Activated T-cell treated with anti-CD3 and anti-CD28 coated beads, Interleukin-2, amount 50 U/mL, for 48 hours (primary cell): ENCODE results near the gene PKNOX2.

Experiments used
- DNase-seq, 2 experiments: peaks; one replicate each; pipeline ENCODE4 v3.0.0-alpha.2; 2020

PKNOX2 gene

GRCh38 chr11:125369808-125370207, 205.3 kb downstream of the PKNOX2 start:
- DNase-seq = no peak

GRCh38 chr11:125370561-125371389, 206.2 kb downstream of the PKNOX2 start:
- no peak for DNase-seq

DNA sequence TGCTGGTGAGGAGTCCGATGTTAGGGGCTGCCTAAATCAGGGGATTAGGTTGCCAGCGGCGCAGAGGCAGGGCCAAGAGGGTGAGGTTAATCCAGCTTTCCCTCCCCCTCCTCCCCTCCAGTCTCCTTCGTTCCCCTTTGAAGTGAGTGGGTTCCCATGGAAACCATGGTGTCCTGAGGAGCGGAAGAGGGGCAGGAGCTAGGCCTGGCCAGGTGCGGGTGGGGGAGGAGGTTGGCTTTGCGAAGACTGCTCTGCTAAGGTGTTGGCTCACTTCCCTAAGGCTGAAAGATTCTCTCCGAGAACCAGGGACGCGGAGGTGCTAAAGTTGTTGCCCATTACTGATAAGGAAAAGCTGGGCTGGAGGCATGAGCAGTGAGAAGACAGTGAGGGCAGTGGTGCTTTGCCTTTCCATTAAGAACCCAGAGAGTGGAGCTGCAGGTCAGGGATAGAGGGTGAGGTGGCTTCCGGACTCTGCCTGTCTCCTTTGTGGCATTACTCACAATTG, 206.9 kb downstream of the PKNOX2 start:
- DNase-seq = no peak

- DNase-seq = no peak
These were observed 207.5 kb downstream of the PKNOX2 start for GRCh38 chr11:125372088-125372487.

DNA sequence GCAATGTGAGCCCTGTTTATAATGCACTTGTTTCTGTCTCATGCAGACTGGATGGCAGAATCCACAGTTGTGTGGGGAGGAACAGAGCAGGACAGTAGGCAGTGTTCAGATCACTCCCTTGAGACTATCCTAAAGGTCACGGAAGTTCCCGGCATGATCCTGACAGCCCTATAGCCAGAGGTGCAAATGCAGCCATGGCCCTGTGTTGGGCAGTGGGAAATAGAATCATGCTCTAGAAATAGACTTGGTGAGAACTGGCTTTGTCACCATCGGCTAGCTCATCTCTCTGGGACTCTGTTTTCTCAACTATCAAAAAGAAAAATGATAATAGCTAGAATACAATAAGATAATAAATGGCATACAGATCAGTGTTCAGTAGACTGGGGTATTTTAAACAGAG, 208.4 kb downstream of the PKNOX2 start:
- no peak for DNase-seq

GRCh38 chr11:125373426-125374391, 209.2 kb downstream of the PKNOX2 start:
- no peak for DNase-seq

- no peak for DNase-seq
These were observed 209.8 kb downstream of the PKNOX2 start for GRCh38 chr11:125374398-125374797.

DNA sequence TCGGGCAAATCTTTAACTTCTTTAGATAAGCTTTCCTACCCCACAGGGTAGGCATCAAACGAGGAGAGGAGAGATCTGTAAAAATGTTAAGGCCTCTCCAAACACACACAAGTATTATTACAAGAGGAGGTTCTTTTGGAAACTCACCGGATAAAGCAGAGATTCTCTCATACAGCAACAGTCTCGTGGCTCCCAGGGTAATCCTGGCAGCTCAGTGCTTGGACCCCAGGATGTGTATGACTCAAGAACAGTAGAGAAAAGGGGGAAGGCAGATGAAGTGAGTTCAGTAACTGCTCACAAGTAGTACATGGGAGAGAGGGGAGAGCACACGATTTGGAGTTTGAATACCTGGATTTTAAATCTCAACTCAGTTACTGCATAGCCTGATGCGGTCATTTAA, 210.6 kb downstream of the PKNOX2 start:
- no peak for DNase-seq

DNA sequence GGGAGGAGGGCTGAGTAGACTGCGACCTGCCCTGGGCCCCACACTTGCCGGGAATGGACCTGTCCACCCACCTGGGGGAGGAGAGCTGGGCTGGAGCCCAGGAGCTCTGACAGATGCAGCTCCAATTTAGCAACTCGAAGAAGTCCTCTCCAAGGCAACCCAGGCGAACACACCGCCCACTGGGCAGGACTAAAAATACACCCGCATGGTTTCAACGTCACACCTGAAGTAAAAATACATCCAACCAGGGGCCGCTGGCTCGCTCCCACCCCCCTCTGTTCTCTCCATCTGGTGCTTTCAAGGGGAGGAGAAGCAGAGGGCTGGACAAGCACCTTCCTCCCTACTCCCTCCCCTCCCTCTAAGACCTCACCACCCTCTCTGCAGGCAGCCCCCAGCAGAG, 211.6 kb downstream of the PKNOX2 start:
- DNase-seq = no peak

DNA sequence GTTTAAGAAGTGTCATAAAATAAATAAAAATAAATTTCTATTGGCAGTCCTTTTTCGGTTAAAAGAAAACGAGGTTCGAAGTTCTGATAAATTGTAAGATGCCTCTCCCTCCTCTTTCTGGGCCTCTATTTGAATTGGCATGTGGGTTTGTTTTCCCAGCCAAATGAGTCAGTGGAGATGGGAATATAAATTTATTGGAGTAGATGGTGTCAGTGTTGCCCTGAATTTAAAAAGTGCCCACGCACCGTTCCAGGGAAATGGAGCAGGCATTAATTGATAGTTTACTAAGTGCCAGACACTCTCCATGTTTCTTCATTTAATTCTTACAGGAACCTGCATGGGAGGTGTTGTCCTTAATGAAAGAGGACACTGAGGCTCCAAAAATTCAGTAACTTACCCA, 212.3 kb downstream of the PKNOX2 start:
- DNase-seq = no peak

DNA sequence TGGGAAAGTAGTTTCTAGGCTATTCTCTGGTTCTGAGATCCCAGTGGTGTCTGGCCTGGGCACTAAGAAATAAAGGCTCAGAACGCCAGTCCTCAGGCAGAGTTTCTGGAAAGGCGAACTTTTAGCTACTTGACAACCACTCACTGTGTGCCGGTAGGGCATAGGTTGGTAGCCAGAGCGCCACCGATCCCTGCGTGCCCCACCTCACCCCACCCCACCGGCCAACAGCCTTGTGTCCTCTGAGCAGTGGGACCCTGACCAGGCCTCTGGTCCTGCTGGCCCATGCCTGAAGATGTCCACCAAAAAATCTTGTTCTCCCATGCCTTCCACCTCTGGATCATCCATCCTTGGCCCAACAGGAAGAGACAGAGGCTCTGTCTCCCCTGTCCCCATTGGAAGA, 213.5 kb downstream of the PKNOX2 start:
- no peak for DNase-seq

DNA sequence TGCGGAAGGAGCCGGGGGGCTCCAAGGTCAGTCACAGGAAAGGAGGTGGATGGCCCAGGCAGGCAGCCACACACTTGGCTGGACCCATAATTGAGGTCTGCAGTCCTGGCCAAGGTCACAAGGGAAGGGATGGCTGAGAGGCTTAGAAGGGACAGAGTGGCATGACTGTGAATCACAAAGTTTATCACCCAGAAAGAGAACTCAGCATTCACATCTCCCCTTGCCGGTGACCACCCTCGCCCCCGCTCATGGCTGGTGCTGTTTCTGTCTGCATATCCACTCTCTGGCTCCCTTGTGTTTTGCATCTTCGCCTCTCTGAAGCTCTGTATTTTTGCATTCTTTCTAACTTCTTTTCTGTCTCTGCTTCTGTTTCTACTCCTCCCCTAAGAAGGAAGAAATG, 214.0 kb downstream of the PKNOX2 start:
- DNase-seq = no peak

- no peak for DNase-seq
These were observed 215.0 kb downstream of the PKNOX2 start for GRCh38 chr11:125379565-125379964.

- DNase-seq = no peak
These were observed 215.4 kb downstream of the PKNOX2 start for GRCh38 chr11:125379981-125380380.

DNA sequence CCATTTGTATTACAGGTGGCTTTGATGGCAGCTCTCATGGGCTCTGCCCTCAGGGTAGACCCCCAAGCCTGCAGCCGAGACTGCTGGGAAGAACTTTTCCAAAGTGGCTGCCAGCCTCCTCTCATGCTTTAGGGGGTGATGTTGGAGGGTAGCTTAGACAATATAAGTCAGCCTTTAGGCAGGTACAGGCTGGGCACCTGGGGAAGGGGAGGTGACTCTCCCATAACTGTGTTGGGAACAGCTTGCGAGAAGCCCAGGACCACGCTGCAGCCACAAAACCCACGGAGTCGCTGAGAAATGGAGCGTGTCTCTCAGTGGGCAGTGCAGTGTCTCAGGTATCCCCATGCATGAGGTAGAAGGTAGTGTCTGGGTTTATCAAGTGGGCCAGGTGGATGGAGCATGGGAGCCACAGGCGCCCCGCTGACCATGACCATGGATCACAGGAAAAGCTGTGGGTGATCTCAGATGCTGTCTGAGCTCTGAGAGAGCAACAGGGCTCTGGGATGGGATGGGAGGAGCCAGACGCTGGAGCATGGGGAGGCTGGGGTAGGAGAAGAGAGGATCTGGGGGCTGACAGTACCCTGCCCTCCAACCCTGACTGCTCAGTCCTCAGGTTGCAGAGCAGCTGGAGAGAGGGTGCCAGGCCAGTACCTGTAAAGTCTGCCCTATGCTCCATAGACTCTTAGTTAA, 216.3 kb downstream of the PKNOX2 start:
- DNase-seq = no peak

- no peak for DNase-seq
These were observed 217.0 kb downstream of the PKNOX2 start for GRCh38 chr11:125381499-125382044.

DNA sequence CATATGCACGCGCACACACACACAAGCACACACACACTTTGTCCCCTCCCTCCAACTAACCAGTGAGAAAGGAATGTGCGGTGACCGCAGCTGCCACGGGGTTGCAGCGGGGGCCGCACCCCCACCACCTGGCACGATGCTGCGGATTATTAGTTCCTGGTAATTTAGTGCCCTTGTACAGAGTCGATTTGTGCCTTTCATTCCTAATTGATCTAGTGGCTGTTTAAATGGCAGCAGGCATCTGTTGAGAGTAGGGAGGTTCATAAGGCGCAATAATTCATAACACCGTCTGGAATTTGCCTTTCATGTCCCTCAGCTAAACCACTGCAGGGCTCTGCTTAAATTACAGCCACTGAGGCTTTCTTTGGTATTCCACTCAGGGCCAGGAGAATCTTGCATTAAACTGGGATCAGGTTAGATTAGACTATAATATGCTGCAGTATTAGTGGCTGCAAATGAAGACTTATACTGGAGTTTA, 217.8 kb downstream of the PKNOX2 start:
- DNase-seq = no peak

- no peak for DNase-seq
These were observed 218.3 kb downstream of the PKNOX2 start for GRCh38 chr11:125382822-125383221.

- DNase-seq = no peak
These were observed 220.3 kb downstream of the PKNOX2 start for GRCh38 chr11:125384825-125385224.

GRCh38 chr11:125387901-125388300, 223.3 kb downstream of the PKNOX2 start:
- DNase-seq = no peak

GRCh38 chr11:125388611-125389010, 224.1 kb downstream of the PKNOX2 start:
- no peak for DNase-seq

DNA sequence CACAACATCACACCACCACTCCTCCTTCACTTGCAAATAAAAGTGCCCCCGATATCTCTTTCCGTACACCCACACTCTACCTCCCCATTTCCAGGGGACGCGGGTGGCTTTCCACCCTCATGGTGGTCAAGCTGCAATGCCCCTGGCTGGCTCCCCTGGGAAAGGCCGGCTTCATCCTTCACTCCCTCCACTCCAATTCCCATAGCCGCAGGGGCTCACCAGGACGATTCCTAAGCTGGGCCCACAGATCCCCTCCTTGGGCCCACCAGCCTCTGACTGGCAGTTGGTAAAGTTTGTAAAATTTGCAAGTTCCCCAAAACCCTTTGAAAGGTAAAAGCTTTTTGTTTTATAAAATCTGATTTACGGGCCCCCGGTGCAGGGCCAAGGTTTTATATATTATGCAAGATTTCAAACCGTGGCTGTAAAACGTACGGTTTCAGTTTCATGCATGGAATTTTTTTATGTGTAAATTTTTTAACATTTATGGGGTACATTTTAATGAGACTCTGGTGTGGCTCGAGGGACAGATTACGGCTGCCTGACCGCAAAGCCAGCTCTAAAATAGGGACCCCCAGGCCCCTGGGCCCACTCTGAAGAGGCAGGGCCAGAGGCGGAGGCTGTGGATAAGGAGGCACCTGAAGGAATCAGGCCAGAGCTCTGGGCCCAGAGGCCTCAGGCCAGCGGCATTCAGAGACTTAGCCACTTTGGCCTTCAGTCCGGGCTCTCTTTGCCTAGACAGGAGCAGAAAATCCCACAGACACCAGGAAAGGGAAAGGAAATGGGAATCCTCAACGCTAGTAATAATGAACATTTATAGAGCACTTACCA, 225.0 kb downstream of the PKNOX2 start:
- DNase-seq = no peak
